Heart right ventricle (tissue), 16 donors: ENCODE measurements around the gene UQCRFS1. TPM values are rescaled to one million over a fixed set of nuclear protein-coding genes. Genes with fewer than 3 reads are reported as not detected.

Experiments
- ATAC-seq, 8 donors: fragments of 200-7000 bp; cut with Tn5 transposase; one replicate each; pipeline ENCODE4 v1.9.1; 2020; ENCODE audit warnings: mild to moderate bottlenecking in 8 of 8, moderate library complexity in 8 of 8, moderate number of reproducible peaks in 1 of 8
- DNase-seq, 2 donors: peaks; one replicate each; pipeline ENCODE4 v3.0.0-alpha.2; 2020
- H3K27ac ChIP-seq, 10 donors: fragments of 200-600 bp; sonication (generic) in 2 of 10; one replicate each; pipeline versions ENCODE4 v1.5.0 to v1.8.0; 2020 to 2022; ENCODE audit warnings: mild to moderate bottlenecking in 3 of 10
- H3K27me3 ChIP-seq, 7 donors: fragments of 200-600 bp; one replicate each; pipeline ENCODE4 v1.8.0; 2021 to 2022; ENCODE audit warnings: mild to moderate bottlenecking in 2 of 7
- H3K36me3 ChIP-seq, 9 donors: fragments of 200-600 bp; sonication (generic) in 1 of 9; one replicate each; pipeline versions ENCODE4 v1.5.0 to v1.8.0; 2020 to 2022; ENCODE audit warnings: mild to moderate bottlenecking in 2 of 9
- H3K4me1 ChIP-seq, 9 donors: fragments of 200-600 bp; sonication (generic) in 1 of 9; one replicate each; pipeline versions ENCODE4 v1.5.0 to v1.8.0; 2020 to 2022; ENCODE audit warnings: mild to moderate bottlenecking in 4 of 9
- H3K4me3 ChIP-seq, 10 donors: fragments of 200-600 bp; sonication (generic) in 2 of 10; one replicate each; pipeline versions ENCODE4 v1.5.0 to v1.8.0; 2020 to 2022; ENCODE audit warnings: mild to moderate bottlenecking in 7 of 10, moderate library complexity in 2 of 10
- H3K9me3 ChIP-seq, 11 donors: fragments of 200-600 bp in 10 of 11; sonication (generic) in 2 of 11; one replicate each; pipeline versions ENCODE4 v1.5.0 to v1.8.0; 2013 to 2022; ENCODE audit warnings: mild to moderate bottlenecking in 2 of 11, control low read depth in 1 of 11, moderate library complexity in 1 of 11
- CTCF ChIP-seq, 9 donors: fragments of 200-600 bp; sonication (generic) in 2 of 9; IDR thresholded peaks; one replicate each; pipeline versions ENCODE4 v1.5.0 to v1.8.0; 2021 to 2022; ENCODE audit warnings: antibody characterized with exemption in 9 of 9, mild to moderate bottlenecking in 5 of 9, moderate library complexity in 1 of 9
- WGBS, 2 donors: extraction: QIAGEN DNeasy Blood & Tissue Kit; methylation state at CpG; one replicate each; pipeline ENCODE4 v1.1.7; 2013; ENCODE audit warnings: inconsistent platforms in 1 of 2; 5-methylcytosine and 5-hydroxymethylcytosine counted together
- intact Hi-C, 10 donors: fragments of 100-400 bp; cut with DNase I; formaldehyde crosslinking; loops; one replicate each; pipeline versions ENCODE4 v1.11.1 to v1.14.2; 2022
- polyA plus RNA-seq, 2 donors: library from polyadenylated mRNA; stranded (reverse); fragments of 200-250 nt; gene quantifications; one replicate each; pipeline ENCODE4 v1.2.3, GENCODE V29; 2013
- total RNA-seq, 10 donors: library from RNA; stranded (reverse); fragmentation: NEBNext Ultra II Directional in 3 of 10; extraction: Animal tissue kit (Norgen Biotek cat#: 25700) in 3 of 10; gene quantifications; one replicate each; pipeline versions ENCODE4 v1.2.1 to v1.2.4, GENCODE V29; 2021 to 2023
- donor health status: Arrhythmogenic right ventricular cardiomyopathy.
- donor health status: ischemic (EF 13 %, LVEDD 7.1; RV severe dilation, severe dysfunction).
- donor health status: healthy with polysubstance abuse.
- donor health status: DM: no; HTN: yes; CAD: no.
- donor health status: DM: no; HTN: no; CAD: no.
- donor health status: ischemic (EF 25% LVEDD 6.9; RV normal size, moderate dysfunction).
- donor health status: ischemic (EF 25% LVEDD 5.7; RV mildly dilated, moderate dysfunction).
- donor health status: healthy.
- donor health status: DM: yes; HTN: yes; CAD: no.
- donor health status: Ischemic cardiomyopathy.
- donor health status: ischemic (EF 35%, LVEDD 5.7; RV mildly dilated, moderate dysfunction).
- donor health status: nonischemic (EF 11% LVEDD 7.7; RV severe dilation, severe dysfunction).
- donor health status: DM: yes; HTN: yes; CAD: no.
- donor health status: PGD.
- donor health status: ischemic (EF 29% LVEDD 5.4; RV normal size, mild dysfunction).
- donor health status: nonischemic (EF 23%, LVEDD 6.1; RV moderate dilation, normal function).

The UQCRFS1 gene
- total and polyA plus RNA-seq, 12 donors: 18.7 to 200 (median 157) TPM

DNA sequence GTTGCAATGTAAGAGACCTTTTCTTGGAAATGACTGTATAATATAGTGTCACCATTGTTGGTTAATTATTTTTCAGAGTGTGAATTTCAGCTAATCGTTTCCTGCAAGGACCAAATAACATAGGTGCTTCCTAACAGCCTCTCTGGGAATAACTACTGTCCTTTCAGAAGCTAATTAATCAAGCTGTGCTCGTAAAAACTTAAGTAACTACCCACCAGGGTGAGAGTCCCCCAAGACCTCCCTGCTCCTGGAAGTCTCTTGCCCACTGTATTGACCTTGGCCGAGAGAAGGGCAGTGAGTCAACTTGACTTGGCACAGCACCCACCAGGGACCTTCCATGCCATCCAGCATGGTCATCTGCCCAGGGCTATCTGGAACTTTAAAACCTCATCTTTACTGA lies 50.3 kb downstream of the UQCRFS1 start:
- Histone ChIP-seq H3K9me3 (peaks cover 0 to 11% (median 0%) of the 10 kb centered on the region in 11 donors), H3K27me3 (peaks cover 0 to 11% (median 5%) of the 10 kb centered on the region in 7 donors), H3K36me3 (no peaks in the 10 kb centered on the region), H3K27ac (no peak overlapping the region), H3K4me1 (no peaks in the 10 kb centered on the region), H3K4me3 (no peak overlapping the region)
- TF ChIP-seq CTCF (IDR thresholded peaks at IDR 0.05): no peak
- intact Hi-C loops: no loop called here
- DNase-seq (no peak), ATAC-seq (no peak)
- WGBS, 2 donors: 27% methylated on average over 3 of the region's 3 CpGs

- DNase-seq (no peak), ATAC-seq (no peak)
- no peak for TF ChIP-seq CTCF (IDR thresholded peaks at IDR 0.05)
- Histone ChIP-seq H3K4me1 (no peaks in the 10 kb centered on the region), H3K9me3 (peaks cover 0 to 54% (median 16%) of the 10 kb centered on the region in 11 donors), H3K27ac (no peak overlapping the region), H3K36me3 (no peaks in the 10 kb centered on the region), H3K4me3 (no peak overlapping the region), H3K27me3 (peaks cover 0 to 11% (median 4%) of the 10 kb centered on the region in 7 donors)
- 75 to 83% methylated on average over 2 of the region's 2 CpGs for WGBS, 2 donors
- intact Hi-C loops: no loop called here
These were observed 57.3 kb downstream of the UQCRFS1 start for GRCh38 chr19:29155683-29156082.
